T follicular helper cell (primary cell): ENCODE data around the gene TKTL2.

ENCODE experiments used
- DNase-seq: peaks from one replicate; pipeline ENCODE4 v3.0.0-alpha.2; 2020; ENCODE audit warnings: low read depth
- total RNA-seq, 2 experiments: gene quantifications; one replicate each; lab custom pipeline; 2026; lab: John Stamatoyannopoulos, UW

Gene TKTL2, protein sequence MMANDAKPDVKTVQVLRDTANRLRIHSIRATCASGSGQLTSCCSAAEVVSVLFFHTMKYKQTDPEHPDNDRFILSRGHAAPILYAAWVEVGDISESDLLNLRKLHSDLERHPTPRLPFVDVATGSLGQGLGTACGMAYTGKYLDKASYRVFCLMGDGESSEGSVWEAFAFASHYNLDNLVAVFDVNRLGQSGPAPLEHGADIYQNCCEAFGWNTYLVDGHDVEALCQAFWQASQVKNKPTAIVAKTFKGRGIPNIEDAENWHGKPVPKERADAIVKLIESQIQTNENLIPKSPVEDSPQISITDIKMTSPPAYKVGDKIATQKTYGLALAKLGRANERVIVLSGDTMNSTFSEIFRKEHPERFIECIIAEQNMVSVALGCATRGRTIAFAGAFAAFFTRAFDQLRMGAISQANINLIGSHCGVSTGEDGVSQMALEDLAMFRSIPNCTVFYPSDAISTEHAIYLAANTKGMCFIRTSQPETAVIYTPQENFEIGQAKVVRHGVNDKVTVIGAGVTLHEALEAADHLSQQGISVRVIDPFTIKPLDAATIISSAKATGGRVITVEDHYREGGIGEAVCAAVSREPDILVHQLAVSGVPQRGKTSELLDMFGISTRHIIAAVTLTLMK
- total RNA-seq: 0 to 0.13 reads per million in 2 experiments

DNA sequence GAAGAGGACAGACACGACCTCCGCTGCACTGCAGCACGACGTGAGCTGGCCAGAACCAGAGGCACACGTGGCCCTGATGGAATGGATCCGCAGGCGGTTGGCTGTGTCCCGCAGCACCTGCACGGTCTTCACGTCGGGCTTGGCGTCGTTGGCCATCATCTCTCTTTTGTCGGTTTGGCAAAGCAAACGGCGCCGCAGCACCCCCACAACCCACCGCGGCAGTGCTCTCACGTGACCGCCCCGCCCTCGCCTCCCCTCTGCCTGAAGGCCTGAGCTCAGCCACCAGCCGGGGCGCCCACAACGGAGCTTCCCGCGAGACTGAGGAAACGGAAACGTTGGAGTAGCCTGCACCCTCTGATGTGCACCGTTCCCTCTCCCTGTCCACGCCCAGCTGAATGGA is at the start of gene TKTL2:
TSS of gene TKTL2 (minus strand) at position 179 of the 400 bp plus-strand sequence. CDS start at position 159, 20 bp downstream.
- no peak for DNase-seq

DNA sequence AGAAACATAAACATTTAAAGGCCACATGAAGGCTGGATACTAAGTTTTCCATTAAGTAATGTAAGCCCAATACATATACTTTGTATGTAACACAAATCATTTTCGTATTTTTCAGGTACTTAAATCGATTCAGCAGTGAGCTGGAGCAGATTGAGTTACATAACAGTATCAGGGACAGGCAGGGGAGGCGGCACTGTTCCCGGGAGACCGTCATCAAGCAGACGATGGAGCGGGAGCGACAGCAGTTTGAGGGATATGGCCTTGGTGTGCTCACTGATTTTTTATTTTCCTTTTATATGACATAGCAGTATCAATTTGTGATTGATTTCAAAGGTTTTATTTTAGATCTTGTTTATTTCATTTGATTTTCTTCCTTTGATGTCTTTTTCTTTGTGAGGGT is 41.6 kb upstream of the TKTL2 start:
- no peak for DNase-seq

DNA sequence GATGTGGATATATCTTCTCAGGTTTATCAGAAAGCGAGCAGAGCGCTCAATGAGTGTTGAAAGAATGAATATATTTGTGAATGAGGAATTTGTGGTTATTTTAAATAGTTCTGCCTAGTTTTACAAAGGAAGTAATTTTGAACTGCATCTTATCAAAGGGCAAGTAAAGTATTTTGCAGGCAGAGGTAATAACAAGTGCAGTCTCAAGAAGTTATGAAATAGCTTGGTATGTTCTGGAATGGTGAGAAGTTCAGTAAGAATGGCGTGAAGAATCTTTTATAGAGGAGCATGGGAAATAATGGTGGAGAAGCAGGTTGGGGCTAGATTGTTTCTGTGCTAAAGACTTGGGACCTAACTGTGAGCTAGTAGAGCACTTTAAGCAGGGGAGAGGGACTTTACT is 31.8 kb upstream of the TKTL2 start:
- DNase-seq: no peak

DNA sequence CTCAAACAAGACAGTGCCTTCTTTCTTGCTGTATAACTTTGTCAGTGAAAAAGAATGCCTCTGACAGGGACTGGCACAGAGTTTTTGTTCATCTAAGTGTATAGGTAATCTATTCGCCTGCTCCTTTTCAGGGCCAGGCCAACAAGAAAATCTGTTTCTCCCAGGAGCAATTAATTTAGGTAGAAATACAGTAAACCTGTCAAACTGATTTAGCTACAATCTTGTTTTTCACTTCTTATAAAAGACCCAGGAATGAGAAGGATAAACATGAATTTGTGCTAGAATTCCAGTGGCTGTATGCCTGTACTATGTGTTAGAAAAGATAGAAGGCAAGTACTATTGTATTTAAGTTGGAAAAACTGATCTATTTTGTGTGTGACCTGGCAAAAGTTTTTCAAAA is 27.0 kb upstream of the TKTL2 start:
- no peak for DNase-seq

DNA sequence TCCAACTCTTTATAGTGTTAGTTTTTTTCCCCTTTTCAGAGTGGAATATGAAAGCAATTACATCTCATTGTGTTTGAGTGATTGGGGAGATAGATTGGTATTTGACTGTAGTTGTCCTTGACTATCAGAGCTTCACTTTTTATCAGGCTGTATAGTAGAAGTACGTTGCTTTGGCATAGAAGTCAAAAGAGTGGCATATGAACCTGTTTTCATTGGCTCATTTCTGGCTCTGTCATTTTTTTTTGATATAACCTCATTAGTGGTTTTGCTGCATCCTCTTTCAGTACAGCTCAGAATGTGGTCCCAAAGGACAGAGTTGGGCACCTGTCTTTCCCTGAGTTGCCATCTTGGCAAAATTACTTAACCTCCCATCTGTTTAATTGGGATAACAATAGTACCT is 22.3 kb upstream of the TKTL2 start:
- no peak for DNase-seq

DNA sequence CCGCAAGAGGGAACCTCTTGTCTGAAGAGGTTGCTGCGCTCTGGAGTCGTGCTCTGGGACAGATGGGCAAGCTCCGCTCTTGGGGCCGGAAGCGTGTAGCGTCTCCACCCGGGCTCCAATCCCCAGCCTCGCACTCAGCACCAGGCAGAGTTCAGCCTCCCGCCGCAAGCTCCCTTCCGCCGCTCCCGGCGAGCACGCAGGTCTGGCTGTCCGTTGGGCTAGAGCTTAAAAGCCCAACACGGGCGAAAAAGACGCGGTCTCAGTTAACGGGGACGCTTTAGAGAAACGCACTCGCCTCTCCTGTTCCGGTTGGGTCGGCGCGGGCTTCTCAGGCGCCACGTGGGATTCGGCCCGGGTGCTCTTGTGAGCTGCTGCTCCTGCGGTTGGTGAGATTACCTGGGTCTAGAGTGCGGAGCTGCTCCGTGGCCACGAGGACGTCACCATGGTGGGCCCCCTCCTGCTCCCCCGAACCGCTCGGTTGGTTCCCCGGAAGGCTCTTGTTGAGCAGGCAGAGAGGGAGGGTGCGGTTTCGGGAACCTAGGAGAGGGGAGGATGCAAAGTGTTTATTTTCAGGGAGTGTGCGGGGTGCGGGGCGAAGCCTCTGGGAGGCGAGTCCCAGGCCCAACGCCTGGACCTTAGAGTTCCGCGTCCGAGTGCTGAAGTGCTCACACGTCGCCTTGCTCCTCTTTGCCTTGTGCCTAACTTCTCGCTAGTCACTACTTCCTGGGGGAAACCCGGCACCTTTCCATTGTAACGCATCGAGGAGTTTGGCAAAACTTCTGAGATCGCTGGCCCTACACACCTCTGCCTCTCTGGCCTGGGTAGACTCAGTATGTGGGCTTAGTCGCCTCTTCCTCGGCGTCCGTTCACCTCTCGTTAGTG is 21.0 kb upstream of the TKTL2 start, which contains the start of gene TMA16:
TSS of gene TMA16 (plus strand) at position 331 of the 882 bp plus-strand sequence. CDS start at position 443, 112 bp downstream.
- DNase-seq: peak; percentile 58

DNA sequence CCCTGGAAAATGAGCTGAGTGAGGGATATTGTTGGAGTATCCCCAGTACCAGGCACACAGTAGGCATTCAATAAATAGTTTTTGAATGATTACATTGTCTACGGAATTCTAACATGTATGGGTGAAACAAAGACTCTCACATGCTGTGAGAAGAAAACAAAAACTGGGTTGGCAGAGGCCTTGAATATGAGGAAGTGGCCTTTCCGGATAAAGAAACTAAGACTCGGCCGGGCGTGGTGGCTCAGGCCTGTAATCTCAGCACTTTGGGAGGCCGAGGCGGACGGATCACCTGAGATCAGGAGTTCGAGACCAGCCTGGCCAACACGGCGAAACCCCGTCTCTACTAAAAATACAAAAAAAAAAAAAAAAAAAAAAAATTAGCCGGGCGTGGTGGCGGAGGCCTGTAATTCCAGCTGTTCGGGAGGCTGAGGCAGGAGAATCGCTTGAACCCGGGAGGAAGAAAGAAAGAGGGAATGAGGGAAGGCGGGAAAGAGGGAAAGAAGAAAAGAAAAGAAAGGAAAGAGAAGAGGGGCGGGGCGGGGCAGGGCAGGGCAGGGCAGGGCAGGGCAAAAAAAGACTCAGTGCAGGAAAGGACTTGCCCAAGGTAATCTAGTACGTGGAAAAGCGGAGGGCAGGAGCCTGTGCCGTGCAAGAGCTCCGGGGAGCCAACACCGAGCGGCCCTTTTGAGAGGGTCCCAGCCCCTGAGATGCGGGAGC is 20.2 kb upstream of the TKTL2 start:
- DNase-seq: no peak

DNA sequence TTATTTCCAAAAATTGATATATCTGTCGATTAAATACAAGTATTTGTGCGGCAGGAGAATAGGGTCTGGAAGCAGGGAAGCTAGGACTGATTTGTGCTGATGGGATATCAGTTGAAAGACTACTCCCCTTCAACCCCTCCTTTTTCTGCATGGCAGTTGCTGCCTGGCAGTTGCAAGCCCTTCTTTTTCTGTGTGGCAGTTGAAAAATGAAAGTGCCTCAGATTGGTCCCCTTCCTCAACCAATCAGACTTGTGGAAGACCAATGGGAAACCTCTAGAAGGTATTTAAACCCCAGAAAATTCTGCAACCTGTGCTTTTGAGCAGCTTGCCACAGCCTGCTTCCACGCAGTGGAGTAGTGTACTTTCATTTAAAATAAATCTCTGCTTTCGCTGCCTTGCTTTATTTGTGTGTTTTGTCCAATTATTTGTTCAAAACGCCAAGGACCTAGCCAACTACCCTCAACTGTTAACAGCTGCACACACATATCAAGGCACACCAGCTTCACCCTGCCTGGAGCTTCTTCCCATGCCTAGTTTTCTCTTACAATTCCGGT is 19.5 kb upstream of the TKTL2 start:
- DNase-seq: no peak

DNA sequence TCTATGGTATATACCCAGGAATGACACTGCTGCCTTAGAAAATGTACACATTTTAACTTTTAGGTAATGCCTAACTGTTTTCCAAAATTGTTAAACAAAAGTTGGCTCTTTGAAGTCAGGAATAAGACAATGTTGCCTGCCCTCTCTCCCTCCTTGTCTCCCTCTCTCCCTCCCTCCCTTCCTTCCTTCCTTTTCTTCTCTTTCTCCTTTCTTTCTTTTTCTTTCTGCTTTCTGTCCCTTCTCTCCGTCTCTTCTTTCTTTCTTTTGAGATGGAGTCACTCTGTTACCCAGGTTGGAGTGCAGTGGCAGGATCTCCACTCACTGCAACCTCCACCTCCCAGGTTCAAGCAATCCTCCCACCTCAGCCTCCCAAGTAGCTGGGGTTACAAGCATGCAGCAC is 16.4 kb upstream of the TKTL2 start:
- no peak for DNase-seq

DNA sequence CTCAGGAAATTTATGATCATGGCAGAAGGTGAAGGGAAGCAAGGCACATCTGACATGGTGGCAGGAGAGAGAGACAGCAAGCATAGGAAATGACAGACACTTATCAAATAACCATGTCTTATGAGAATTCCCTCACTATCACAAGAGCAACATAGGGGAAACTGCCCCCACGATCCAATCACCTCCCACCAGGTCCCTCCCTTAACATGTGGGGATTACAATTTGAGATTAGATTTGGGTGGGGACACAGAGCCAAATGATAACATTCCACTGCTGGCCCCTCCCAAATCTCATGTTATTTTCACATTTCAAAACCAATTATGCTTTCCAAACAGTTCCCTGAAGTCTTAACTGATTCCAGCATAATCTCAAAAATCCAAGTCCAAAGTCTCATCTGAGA is 12.8 kb upstream of the TKTL2 start:
- DNase-seq: no peak

DNA sequence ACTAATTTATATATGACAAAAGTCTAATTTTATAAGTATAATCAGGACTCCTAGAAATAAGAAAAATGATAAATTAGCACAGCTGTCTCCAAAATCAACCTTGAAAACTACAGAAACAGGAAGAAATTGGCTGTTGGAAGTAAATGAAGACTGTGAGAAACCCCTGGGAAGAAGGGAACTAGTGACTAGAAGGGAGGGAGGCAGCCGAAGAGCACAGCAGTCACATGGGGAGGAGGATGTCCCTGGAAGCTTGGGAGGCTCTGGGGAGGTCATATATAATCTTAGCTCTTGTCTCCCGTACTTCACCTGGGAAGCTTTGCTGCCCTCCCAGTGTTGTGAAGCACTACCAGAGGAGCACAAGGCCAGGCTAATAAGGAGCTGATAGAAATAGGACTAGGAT is 12.0 kb upstream of the TKTL2 start:
- DNase-seq: no peak

DNA sequence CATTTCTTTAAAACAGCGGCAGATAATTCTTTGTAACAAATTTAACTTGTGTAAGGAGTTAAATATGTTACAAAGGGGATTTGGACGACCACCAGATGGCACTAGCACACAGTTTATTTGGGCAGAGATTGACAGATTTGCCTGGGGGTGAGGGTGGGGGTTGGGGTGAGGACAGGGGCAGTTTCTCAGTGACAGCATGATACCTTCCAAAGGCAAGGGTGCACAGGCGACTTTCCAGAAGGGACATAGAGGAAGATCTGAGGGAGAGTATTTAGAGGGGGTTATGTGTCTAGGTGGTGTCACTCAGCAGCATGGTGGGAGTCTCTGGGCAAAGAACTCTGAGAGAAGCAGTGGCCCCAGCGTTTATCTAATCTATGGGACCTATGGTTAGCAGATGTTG is 11.4 kb upstream of the TKTL2 start:
- peak; percentile 21 for DNase-seq

DNA sequence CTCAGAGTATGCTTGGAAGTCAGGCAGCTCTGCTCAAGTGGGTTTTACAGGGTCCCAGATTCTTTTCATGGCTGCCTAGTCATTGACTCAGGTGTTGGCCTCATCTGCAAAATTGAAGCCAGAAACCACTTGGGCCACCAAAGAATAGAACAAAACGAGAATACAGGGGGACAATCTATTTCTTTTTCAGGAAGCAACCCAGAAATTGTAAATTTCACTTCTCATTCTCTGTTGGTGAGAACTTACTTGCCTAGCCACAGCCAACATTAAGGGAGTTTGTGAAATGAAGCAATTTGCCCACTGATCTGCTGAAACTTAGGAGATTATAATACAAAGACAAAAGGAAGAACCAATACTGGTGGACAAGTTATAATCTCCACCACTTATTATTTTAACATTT is 8.6 kb upstream of the TKTL2 start:
- DNase-seq: no peak

DNA sequence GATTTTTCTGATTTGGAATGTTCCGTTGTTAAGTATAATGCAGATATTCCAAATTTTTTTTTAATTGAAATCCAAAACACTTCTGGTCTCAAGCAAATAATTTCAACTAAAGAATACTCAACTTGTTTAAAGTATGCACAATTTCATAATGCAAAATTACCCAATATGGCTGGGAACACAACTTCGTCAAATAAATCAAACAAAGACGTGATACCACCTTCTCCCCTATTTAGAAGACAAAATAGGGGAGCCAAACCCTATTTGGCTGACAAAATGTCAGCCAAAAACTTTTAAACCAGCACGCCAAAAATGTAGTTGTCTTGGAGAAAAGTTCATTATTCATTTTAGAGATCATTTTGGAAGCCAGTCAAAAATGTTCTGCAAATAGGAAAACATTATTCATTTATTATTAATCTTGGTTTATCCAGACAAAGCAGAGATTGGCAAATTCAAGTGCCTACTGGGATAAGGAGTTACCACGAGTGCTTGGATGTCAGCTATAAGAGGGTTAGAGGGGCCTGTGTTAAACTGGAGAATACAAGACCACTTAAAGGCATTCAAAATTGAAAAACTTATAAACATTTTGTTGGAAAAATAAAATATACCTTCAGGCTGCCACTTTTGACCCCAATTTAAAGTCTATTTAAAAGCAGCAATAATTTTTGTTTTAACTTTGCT is 3.3 kb upstream of the TKTL2 start:
- DNase-seq: no peak

DNA sequence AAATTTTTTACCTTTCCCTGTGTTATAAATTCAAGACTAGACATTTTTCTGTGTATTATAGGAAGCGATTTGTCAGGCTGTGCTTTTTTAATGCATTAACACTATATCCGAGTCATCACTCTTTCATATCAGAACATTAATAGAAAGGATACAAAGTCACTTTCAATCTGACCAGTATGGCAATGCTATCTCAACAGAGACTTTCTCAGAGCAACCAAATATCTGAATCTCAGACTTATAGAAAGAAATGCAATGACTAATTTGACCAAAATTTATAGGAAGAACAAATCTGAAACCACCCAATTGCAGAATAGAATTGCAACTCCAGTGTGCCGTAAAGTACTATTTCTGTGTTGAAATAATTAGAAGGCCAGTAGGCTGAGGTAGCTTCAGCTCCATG is 473 bp upstream of the TKTL2 start:
- no peak for DNase-seq

DNA sequence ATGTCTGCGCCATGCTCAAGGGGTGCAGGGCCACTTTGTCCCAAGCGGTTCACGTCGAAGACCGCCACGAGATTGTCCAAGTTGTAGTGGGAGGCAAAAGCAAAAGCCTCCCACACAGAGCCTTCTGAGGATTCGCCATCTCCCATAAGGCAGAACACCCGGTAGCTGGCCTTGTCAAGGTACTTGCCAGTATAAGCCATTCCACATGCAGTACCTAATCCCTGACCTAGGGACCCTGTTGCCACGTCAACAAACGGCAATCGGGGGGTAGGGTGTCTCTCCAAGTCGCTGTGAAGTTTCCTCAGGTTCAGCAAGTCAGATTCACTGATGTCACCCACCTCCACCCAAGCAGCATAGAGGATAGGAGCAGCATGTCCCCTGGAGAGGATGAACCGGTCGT is 424 bp downstream of the TKTL2 start:
- no peak for DNase-seq

DNA sequence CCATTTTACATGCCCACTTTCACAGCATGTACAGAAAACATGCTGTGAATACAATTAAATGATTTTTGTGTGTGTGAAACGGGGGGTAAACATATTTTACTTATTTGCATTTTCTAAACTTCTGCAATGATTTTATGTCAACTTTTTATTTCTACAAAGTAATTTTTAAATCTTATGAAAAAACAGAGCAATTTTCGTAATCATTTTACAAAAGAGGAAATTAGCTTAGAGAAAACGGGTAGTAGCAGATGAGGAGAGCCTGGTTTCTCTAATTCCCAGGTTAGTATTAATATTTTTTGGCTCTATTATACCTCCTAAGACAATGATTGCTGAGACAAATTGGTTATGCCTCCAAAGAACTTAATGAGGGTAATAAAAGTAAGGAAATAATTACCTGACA is 3.2 kb downstream of the TKTL2 start:
- no peak for DNase-seq

DNA sequence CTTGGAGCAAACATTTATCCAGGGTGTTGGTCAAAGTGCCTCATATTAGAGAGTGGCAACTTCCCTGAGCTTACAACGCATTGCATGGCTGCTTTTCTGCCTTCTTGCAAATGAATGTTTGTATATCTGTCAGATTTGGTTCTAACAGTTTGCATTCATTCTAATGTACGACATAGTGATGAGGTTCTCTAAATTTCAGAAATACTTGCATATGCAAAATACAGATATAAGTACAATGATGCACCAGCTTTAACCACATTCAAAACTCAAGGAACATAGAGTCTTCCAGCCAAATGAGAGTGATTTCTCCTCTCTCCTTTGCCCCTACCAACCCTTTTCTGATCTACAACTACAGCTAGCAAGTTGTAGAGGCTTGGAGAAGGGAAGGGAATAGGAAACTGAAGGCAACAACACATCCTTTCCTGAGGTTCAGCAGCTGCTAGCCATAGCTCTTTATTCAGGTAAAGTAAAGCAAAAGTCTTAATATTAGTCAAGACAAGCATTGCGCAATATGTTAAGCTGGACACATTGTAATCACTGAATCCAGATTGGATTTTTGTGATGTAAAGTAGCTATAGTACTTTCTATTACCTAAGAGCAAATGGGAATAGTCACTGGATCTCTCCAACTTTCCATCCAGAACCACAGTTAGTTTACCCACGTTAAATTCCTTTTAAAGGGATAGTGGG is 6.3 kb downstream of the TKTL2 start:
- DNase-seq: no peak

DNA sequence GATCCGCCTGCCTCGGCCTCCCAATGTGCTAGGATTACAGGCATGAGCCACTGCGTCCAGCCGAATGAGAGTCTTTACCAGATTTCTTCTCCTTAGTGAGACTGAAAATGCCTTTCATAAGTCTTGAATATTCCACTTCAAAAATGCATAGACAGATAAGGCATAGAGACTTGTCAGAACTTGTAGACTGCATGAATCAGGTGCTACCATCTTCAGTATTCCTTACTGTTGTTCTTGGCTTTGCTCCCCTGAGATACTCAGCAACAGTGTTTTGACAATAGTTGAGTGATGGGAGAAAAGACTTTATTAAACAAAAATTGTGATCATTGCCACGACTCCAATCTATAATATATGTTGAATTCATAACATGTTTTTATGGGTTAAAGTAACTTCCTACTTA is 11.0 kb downstream of the TKTL2 start:
- no peak for DNase-seq

DNA sequence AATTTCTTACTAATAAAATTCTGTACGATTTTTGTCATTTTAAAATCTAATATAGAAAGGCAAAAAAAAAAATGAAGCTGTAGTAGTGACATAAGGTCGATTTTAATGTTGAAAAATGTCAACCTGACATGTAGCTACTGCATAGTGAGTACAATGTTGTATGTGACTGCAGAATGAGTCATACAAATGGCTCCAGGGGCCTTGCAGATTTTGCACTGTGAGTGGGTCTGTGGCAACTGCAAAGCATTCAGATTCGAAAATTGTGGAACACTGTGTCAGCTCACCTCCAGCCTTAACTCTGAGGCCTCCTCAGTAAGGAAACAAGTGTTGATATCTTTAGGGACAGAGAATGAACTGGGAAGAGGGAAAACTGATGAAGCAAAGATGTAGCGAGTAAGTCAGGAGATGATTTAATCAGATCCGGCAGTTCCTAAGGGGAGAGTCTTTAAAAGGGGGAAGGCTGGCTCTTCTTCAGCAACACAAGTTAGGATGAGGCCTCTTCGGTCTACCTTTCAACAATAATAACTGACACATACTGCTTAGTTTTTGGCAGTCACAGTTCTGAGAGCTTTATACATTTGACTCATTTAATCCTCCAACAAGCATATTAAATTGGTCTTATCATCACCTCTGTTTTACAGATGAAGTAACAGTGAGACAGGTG is 24.9 kb downstream of the TKTL2 start:
- no peak for DNase-seq
